ENCODE measurements around the gene LPP.

LPP gene

DNA sequence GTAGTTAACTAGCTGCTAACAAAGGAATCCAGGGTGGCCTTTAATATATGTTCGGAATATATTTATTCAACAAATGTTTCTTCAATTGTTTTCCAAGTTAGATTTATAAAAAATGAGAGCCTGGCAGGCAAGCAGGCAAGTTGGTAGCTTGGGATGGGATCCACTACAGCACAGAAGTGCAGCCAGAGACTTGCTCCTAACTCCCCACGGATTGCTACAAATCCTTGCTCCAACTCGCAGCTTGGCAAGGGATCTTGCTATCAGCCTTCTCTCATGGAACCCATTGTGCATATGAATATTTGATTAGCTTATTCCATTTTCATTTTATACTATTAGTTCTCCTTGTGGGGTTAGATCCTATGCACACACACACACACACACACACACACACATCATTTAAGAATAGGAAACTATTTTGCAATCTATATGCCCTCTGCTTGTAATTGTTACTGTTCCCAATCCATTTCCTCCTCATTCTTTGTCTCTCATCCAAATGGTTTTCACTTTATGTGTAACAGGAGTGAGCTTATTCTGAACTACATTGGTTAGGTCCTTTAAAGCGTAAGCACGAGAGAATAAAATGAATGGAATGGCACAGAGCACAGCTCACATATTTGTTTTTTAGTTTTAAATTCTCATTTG is 505.6 kb downstream of the LPP start:
- DNase-seq, result no peak

DNA sequence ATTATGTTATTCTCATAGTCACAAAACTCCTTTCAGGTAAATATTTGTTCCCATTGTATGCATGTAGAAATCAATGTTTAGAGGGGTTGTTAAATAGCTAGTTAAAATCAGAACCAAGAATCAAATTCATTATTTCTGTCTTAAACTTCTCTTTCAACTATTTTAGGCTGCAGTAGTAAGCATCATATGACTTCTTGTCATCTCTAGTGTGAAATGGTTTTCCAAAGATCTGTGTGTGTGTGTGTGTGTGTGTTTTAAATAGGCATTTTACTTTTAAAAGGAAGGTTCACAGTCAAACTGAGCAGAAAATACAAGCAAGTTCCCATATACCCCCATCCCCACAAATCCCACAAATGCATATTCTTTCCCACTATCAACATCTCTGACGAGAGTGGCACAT is 506.5 kb downstream of the LPP start:
- no peak for DNase-seq

DNA sequence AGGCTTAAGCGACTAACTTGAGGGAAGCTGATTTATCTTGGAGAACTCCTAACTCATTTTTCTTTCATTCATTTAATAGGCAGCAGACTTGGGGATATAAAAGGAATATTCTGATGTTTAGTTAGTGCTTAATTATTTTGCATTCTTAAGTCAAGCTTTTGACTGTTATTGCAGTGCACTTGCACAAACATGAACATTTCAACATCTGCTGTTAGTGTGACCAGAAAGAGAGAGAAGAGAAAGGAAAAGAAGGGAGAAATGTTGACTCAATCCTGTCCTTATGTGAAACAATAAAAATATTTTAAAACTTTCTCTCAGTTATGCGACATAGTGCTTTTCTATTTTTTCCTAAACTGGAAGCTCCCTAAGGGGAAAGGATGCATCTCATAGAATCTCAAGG is 507.8 kb downstream of the LPP start:
- no peak for DNase-seq

DNA sequence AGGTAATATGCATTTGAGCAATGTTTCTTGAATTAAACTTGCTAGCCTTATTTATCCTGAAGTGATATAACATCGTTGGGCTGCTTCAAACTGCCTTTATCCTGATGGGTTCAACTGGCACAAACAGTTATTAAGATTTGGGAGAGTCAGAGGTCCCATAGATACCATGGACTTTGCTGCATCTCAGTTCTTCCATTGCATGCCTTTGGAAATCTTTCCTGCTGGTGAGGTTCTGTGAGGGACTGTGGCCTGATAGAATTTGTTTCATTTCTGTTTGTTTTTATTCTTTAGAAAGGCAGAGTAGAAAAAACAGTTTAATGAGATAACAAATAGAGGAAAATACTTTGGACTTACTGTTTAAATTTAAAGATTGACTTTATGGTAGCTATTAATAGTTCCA is 508.3 kb downstream of the LPP start:
- DNase-seq, result no peak

DNA sequence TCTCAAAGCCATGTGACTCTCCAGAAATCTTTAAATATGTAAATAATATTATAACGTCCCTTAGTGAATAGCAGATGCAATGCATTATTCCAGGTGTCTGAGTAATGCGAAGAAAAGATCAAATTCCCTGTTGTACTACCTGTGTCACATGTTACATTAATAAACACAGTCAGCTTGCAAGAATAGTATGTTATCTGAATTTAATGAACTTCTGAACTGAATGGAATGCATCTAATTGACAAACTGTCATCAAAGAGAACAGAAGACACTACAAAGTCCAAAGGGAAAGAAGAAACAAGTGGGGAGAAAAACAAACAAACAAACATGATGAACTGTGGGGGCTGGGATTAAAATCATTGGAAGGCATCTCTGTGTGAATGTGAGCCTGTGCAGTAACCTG is 508.8 kb downstream of the LPP start:
- no peak for DNase-seq

DNA sequence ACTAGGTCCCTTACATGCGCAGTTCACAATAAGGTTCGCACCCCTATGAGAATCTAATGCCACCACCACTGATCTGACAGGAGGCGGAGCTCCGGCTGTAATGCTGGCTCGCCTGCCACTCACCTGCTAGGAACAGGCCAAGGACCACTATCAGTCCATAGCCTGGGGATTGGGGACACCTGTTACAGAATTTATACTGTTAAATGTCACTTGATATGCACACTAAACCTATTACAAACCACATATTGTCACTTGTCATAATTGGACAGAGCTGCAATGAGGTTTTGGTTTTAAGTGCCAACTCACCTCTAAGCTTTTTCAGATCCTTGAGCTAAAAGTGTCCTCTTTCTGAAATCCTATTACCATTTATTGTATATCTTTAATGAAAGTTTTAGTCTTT is 509.9 kb downstream of the LPP start:
- DNase-seq, result no peak

DNA sequence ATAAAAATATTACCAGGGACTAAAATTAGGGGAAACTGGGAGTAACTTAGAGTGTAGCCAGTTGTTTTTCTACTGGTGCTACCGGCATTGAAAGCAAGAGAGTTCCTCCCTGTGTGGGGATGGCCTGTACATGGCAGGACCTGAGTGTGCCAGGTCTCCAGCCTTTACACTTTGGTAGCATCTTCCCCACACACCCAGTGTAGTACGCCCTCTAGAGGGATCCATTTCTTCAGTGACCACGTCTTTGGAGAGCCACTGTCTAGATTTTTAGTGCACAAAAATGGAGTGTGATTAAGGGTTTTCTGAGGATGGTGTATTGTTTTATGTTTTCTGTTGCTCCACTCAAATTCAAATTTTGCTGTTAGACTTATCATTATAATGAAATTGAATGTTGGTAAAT is 510.8 kb downstream of the LPP start:
- DNase-seq, result no peak

DNA sequence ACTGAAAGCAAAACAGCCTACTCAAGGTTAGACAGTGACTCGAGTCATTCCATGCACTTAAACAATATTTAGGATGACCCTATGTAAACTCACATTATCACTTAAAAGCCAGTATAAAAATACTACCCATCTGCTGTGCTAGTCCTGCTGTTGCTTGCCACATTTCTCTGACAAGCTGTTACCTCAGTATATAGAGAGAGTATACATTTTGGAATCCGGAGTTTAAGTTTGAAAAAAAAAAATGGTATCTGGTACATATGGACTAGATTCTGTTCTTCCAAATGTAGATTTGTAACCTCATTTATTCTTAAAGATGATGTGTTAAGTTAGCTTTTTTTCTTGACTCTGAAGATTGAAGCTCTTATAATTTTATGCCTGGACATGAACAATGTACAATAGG is 514.0 kb downstream of the LPP start:
- no peak for DNase-seq

DNA sequence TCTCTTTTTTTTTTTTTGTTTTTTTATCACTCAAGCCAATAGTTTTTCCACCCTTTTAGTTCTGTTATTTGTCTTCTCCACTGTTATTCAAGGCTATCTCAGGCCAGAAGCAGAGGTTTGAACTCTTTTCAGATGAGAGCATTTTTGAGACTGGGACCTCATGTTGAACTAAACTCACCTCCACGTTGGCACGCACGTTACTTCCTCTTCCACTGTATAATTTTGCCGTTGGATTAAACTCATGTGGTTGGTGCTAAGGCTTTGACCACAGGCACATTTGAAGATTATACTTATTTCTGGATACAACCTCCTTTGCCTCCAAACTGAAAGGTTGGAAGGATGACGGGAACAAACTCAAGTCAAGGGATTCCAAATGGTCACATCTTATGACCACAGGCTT is 516.5 kb downstream of the LPP start:
- no peak for DNase-seq

DNA sequence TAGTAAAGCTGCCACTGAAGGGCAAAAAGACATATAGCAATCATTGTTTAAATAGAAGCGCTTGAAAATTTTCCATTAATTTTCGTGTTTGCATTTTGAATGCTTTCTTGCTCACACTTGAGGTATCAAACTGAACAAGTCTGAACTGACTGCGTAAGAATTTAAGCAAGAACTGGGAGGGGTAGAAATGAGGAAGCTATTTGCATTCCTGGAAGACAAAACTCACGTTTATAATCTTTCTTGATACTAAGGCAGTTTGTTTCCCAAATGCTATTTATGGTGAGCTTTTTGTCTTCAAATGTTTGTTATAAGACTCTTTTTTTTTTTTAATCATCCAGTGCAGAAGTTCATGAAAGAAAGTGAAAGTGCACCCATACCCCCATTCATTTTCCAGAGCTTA is 518.0 kb downstream of the LPP start:
- no peak for DNase-seq

DNA sequence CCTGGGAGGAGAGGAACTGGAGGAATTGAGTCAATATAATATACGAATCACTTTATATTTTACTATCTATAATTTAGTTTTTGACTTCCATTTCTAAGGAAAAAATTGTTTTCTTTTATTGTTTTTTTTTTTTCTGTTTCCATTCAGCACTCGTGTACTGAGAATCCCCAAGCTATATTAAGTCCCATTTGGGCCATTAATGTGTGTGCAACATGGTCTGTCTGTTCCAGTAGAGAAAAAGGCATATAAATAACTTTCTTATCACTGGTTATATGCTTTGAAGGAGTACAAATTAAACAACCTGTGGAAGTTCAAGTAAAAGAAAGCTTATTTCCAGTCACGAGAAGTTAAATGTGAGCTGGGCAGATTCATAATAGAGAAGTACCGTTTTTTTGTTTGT is 518.9 kb downstream of the LPP start:
- DNase-seq, result no peak

DNA sequence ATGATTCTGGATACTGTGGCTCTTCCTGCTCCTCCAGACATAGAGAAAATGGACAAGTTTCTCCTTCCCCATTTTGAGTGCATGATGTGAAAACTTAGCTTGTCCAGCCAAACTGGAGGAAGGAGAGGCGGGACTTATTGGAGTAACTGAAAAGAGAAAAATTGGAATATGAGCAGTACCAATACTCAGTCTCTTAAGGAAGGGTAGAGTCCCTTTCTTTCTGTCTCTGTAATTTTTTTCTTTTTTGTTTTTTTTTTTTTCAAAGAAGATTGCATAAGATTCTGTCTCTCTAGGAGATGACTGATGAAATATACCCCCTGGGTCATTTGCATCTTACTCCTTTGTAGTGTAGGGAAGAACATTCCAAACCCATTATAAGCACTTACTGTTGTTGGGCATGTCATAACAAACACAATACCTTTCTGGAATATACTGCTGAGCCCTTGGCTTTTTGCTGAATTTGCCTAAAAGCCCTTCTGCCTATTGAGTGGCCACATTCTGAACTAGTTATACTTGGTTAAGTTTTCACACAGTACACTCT is 519.8 kb downstream of the LPP start:
- DNase-seq, result no peak

DNA sequence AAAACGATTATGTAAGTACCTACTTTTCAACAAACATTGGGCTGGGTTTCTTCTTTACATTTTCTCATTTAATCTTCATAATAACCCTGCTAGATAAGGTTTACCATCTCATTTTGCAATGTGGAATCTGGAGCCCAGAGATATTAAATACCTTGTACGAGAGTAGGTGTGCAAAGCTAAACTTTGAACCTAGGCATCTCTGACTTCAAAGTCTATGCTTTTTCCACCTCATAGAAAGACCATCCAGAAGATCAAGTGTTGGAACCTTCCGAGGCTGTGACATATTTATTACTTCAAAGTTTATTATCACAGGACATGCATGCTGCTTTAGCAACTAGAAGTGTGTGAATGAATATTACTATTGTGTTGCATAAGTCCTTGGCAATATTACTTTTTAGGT is 520.6 kb downstream of the LPP start:
- DNase-seq, result no peak

DNA sequence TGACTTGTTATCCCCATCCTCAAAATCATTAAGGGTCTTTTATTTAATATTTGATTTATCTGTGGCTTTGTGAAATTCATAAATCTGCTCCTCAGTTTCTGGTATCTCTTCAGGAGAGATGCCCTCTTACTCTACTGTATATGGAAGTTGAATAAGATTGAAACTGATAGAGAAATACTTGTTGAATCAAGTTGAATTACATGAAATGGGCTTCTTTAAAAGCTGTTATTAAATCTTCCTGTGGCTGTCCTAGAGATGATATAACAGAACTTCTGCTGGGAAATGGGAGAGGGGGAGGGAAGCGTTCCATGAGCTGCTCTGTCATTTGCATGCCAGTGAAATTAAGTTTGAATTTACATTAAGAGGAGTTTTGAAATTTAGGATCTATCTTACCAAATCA is 523.4 kb downstream of the LPP start:
- DNase-seq, result no peak

DNA sequence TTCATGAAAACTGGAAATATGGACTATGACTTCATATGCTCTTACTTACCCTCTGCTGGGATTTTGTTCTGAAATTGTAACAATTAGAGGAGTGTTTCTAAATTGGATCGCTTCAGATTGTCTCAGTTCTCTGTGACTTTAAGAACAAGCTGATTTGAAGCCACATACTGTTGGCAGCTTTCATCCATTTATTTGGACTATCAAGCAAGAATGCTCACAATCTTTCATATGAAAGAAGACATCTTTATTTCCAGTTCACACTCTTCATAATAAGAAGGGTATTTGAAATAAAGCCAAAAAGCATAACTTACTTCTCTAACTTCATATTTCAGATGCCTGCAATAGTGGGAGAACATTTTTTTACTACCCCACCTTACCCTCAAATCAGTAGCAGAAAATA is 526.2 kb downstream of the LPP start:
- DNase-seq, result no peak

DNA sequence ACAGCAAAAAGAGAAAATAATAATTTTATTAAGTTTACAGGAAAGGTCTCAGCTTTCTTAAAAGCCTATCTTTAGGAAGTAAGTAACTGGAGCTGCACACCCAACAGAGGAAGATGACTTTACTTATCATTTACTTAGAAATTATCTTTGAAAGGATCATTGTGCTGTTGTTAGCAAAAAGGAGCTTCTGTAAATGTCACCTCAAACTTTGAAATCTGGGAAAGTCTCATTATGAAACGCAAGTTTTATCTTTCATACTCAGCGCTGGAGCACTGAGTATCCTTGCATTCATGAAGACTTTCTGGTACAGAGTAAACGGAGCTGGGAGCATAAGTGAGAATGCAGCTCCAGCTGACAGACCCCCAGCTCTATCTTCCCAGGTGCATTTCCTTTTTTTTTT is 526.6 kb downstream of the LPP start:
- no peak for DNase-seq

DNA sequence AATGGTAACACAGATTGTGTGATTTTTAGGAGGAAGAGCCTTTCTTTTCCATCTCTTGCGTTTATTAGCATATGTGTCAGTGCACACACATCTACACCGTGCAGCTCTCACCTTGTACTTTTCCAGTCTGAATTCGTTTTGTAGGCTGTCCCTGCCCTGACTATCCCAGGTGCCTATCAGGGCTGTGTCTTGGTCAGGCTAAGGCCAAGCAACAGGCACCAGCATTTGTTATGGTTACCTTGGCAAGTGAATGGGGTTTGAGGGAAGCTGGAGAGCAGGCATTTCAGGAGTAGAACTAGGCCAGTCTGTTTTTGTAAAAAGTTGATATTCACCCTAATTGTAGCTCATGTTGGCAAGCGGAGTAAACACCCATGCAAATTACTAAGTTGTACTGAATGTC is 528.4 kb downstream of the LPP start:
- no peak for DNase-seq

DNA sequence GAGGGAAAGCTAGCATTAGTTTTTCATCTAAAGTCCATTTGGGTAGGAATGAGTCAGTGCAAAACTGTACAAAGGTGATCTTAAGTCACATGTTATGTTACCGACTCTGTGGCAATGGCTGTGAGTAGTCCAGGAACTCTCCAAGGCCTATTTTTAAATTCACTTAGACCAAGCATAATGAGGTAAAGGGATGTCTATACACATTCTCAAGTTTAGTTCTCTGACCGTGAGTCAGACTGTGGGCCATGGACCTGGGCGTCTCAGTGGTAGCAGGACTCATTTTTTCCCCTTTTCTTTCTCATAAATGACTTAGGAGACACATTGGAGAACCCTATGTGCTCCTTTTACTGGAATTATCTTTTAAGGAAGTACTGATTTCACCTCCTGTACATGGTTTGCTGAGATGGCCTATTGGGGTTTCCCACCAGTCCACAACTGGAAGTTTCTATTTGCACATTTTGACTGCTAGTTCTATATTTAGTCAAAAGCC is 529.1 kb downstream of the LPP start:
- DNase-seq, result no peak

DNA sequence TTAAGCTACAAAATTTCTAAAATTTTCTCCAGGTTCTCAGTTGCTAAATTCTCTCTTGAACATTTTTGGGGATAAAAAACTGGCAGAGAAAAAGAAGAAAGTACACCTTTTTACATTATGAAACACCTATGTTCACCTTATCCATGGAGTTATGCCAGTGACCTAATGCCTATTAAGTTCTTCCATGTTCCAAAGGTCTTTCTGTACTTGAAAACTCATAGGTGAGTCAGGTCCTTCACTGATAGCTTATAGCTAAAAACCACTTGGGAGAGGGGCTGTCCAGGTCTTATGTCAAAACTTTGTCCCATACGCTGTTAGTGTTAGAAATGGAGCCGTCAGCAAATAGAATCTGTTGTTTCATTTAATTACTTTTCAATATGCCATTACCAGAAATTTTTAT is 530.3 kb downstream of the LPP start:
- no peak for DNase-seq

DNA sequence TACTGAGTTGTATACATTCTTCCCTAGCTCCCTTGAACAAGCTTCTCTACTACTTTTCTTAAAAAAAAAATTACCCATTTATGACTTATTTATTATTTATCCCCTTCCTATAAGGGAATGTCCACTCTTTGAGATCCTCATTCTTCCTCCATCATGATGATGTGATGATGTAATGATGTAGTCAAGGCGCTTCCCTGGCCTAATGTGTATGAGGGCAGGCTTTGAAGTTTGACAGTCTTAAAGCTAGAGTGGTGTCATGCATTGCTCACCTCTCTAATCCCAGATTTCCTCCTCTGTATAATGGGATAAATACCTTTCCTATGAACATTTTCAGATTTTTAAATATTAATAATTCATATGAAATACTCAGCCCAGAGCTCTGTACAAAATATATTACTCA is 531.8 kb downstream of the LPP start:
- DNase-seq, result no peak

DNA sequence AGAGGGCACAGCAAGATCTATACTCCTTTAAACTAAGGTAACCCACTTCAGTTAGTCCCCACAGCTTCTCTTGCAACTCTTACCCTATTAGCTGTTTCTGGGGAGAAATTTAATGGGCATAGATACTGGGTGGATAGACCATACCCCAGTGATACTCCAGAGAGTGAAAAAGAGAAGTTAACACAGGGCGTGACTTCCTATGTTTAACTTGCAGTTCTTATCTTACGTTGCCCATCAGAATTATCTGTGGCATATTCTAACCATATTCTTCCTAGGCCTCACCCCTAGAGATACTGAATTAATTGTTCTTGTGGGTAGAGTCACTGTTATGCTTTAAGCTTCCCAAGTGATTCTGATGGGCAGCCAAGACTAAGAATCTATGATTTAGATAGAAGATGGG is 532.4 kb downstream of the LPP start:
- DNase-seq, result no peak

DNA sequence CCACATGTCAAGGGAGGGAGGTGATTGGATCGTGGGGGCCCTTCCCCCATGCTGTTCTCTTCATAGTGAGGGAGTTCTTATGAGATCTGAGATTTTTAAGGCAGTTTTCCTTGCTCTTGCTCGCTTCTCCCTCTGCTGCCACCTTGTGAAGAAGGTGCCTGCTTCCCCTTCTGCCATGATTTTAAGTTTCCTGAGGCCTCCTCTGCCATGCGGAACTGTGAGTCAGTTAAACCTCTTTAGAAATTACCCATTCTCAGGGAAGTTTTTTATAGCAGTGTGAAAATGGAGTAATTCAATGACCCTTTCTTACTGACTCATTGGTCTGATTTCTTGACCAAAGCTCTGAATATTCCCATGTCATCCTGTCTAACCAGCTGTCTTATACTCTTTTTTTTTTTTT is 533.4 kb downstream of the LPP start:
- DNase-seq, result no peak

DNA sequence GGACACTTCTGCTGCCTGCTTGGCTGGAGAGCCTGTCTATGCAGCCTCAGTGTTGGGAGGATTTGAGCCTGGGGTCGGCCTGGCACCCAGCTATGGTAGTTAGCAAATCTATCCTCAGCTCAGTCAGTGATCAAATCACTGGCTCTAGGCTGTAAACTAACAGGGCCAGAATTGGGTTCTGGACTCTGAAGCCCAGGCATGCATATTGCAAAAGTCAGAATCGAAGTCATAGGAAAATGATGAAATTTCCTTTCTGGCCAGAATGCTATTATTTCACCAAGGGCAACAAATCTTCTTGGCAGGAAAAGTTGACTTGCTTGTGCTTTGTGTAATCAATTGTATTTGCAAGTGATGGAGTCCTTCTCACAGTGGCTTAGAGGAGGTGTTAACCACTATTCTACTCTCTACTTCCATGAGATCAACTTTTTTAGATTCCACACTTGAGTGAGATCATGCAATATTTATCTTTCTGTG is 535.2 kb downstream of the LPP start:
- no peak for DNase-seq

DNA sequence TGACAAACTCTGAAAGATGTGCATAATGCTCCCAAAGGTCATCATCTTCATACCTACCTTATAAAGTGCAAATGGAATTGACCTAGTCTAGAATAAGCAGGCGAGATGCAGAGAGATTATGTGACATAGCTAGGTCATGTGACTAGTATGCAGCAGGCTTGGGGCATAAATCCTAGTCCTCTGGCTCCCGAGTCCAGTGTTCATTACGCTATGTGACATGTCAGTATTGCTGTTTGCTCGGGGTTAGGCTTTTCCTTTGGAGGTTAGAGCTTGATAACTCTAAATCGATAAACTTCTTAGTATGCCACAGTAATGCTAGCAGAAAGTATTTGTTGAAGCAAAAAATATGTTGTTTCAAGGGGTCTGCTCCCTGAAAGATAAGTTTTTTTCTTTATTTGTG is 536.1 kb downstream of the LPP start:
- no peak for DNase-seq

DNA sequence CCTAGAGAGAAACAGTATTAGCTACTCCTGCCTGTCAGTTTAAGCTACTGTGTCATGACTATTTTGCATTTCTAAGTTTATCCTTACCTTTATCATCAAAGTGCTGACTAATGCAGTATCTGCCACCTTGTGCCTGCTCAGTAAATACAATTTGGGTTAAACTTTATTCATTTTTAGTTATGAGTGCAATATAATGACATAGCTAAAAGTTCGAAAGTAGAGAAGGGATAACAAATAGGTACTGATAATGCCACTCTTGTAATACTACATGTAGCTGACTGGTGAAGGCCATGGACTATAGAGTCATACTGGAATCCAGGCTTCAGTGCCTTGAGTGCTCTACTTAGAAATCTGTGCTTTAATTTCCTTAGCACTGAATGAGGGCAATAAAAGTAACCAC is 537.0 kb downstream of the LPP start:
- no peak for DNase-seq
